ENCODE results near the gene PSMD9.
"Not testable (repeated sequence)": the region's sequence is repeated elsewhere in the genome, so short reads cannot be mapped to it uniquely, and the experiment has no call there.

The PSMD9 gene

GRCh38 chr12:121925358-121925695 is 36.7 kb downstream of the PSMD9 start:
- no peak for DNase-seq (ENCODE audit: low spot score)

- DNase-seq (ENCODE audit: low spot score), result no peak
Observed at GRCh38 chr12:121926874-121927706, 38.5 kb downstream of the PSMD9 start.

- no peak for DNase-seq (ENCODE audit: low spot score)
Observed at GRCh38 chr12:121927813-121928212, 39.2 kb downstream of the PSMD9 start.

GRCh38 chr12:121929545-121929944 is 41.0 kb downstream of the PSMD9 start:
- not testable (repeated sequence) for DNase-seq (ENCODE audit: low spot score)

- no peak for DNase-seq (ENCODE audit: low spot score)
Observed at GRCh38 chr12:121930862-121931261, 42.3 kb downstream of the PSMD9 start.

GRCh38 chr12:121932176-121932536 is 43.6 kb downstream of the PSMD9 start:
- no peak for DNase-seq (ENCODE audit: low spot score)

GRCh38 chr12:121932914-121933521 is 44.4 kb downstream of the PSMD9 start:
- no peak for DNase-seq (ENCODE audit: low spot score)

- no peak for DNase-seq (ENCODE audit: low spot score)
Observed at GRCh38 chr12:121933522-121934308, 45.1 kb downstream of the PSMD9 start.

- no peak for DNase-seq (ENCODE audit: low spot score)
Observed at GRCh38 chr12:121934309-121934664, 45.7 kb downstream of the PSMD9 start.

- no peak for DNase-seq (ENCODE audit: low spot score)
Observed at GRCh38 chr12:121937654-121938053, 49.1 kb downstream of the PSMD9 start.

GRCh38 chr12:121939186-121939585 is 50.6 kb downstream of the PSMD9 start:
- no peak for DNase-seq (ENCODE audit: low spot score)

- DNase-seq (ENCODE audit: low spot score), result no peak
Observed at GRCh38 chr12:121939992-121940766, 51.6 kb downstream of the PSMD9 start.

GRCh38 chr12:121942145-121942718 is 53.6 kb downstream of the PSMD9 start:
- no peak for DNase-seq (ENCODE audit: low spot score)

- DNase-seq (ENCODE audit: low spot score), result no peak
Observed at GRCh38 chr12:121943926-121944325, 55.3 kb downstream of the PSMD9 start.

- DNase-seq (ENCODE audit: low spot score), result no peak
Observed at GRCh38 chr12:121946313-121947025, 57.9 kb downstream of the PSMD9 start.

GRCh38 chr12:121947981-121948380 is 59.4 kb downstream of the PSMD9 start:
- DNase-seq (ENCODE audit: low spot score), result no peak

GRCh38 chr12:121949648-121950397 is 61.2 kb downstream of the PSMD9 start:
- no peak for DNase-seq (ENCODE audit: low spot score)

GRCh38 chr12:121953117-121953692 is 64.6 kb downstream of the PSMD9 start:
- DNase-seq (ENCODE audit: low spot score), result no peak

GRCh38 chr12:121953695-121954094 is 65.1 kb downstream of the PSMD9 start:
- DNase-seq (ENCODE audit: low spot score), result no peak

All from COLO829 (cell line).